ENCODE results near the gene MTCH2.
"Not testable (repeated sequence)": the region's sequence is repeated elsewhere in the genome, so short reads cannot be mapped to it uniquely, and the experiment has no call there.

MTCH2 gene

GRCh38 chr11:47642099-47642855 is at the start of gene MTCH2:
Gene MTCH2 (minus strand): TSS chr11:47642559. CDS start chr11:47642465, 94 bp downstream.
- peak; percentile 97 for DNase-seq (ENCODE audit: low spot score)

- no peak for DNase-seq (ENCODE audit: low spot score)
Observed at GRCh38 chr11:47691979-47692378, 49.6 kb upstream of the MTCH2 start.

- DNase-seq (ENCODE audit: low spot score), result no peak
Observed at GRCh38 chr11:47689480-47689879, 47.1 kb upstream of the MTCH2 start.

- no peak for DNase-seq (ENCODE audit: low spot score)
Observed at GRCh38 chr11:47688991-47689390, 46.6 kb upstream of the MTCH2 start.

- DNase-seq (ENCODE audit: low spot score), result no peak
Observed at GRCh38 chr11:47688111-47688510, 45.8 kb upstream of the MTCH2 start.

- not testable (repeated sequence) for DNase-seq (ENCODE audit: low spot score)
Observed at GRCh38 chr11:47686704-47687103, 44.3 kb upstream of the MTCH2 start.

- DNase-seq (ENCODE audit: low spot score), result no peak
Observed at GRCh38 chr11:47686151-47686550, 43.8 kb upstream of the MTCH2 start.

- no peak for DNase-seq (ENCODE audit: low spot score)
Observed at GRCh38 chr11:47675851-47676250, 33.5 kb upstream of the MTCH2 start.

GRCh38 chr11:47672283-47672730 is 29.9 kb upstream of the MTCH2 start:
- no peak for DNase-seq (ENCODE audit: low spot score)

- no peak for DNase-seq (ENCODE audit: low spot score)
Observed at GRCh38 chr11:47669856-47670255, 27.5 kb upstream of the MTCH2 start.

- no peak for DNase-seq (ENCODE audit: low spot score)
Observed at GRCh38 chr11:47668665-47669064, 26.3 kb upstream of the MTCH2 start.

GRCh38 chr11:47667555-47667954 is 25.2 kb upstream of the MTCH2 start:
- no peak for DNase-seq (ENCODE audit: low spot score)

GRCh38 chr11:47667135-47667534 is 24.8 kb upstream of the MTCH2 start:
- no peak for DNase-seq (ENCODE audit: low spot score)

GRCh38 chr11:47664936-47665335 is 22.6 kb upstream of the MTCH2 start:
- DNase-seq (ENCODE audit: low spot score), result peak; percentile 58

- DNase-seq (ENCODE audit: low spot score), result no peak
Observed at GRCh38 chr11:47661245-47661644, 18.9 kb upstream of the MTCH2 start.

- no peak for DNase-seq (ENCODE audit: low spot score)
Observed at GRCh38 chr11:47659276-47659675, 16.9 kb upstream of the MTCH2 start.

GRCh38 chr11:47656260-47656885 is 14.0 kb upstream of the MTCH2 start:
- DNase-seq (ENCODE audit: low spot score), result no peak

- DNase-seq (ENCODE audit: low spot score), result no peak
Observed at GRCh38 chr11:47651818-47652469, 9.6 kb upstream of the MTCH2 start.

- DNase-seq (ENCODE audit: low spot score), result no peak
Observed at GRCh38 chr11:47649276-47649675, 6.9 kb upstream of the MTCH2 start.

- DNase-seq (ENCODE audit: low spot score), result no peak
Observed at GRCh38 chr11:47646019-47646418, 3.7 kb upstream of the MTCH2 start.

- no peak for DNase-seq (ENCODE audit: low spot score)
Observed at GRCh38 chr11:47645500-47645899, 3.1 kb upstream of the MTCH2 start.

- no peak for DNase-seq (ENCODE audit: low spot score)
Observed at GRCh38 chr11:47641600-47642098, 710 bp downstream of the MTCH2 start.

GRCh38 chr11:47640506-47640905 is 1.9 kb downstream of the MTCH2 start:
- not testable (repeated sequence) for DNase-seq (ENCODE audit: low spot score)
